ENCODE measurements around the gene SAA1.

The SAA1 gene

GRCh38 chr11:18312663-18313420, 46.8 kb downstream of the SAA1 start:
- DNase-seq, result no peak

DNA sequence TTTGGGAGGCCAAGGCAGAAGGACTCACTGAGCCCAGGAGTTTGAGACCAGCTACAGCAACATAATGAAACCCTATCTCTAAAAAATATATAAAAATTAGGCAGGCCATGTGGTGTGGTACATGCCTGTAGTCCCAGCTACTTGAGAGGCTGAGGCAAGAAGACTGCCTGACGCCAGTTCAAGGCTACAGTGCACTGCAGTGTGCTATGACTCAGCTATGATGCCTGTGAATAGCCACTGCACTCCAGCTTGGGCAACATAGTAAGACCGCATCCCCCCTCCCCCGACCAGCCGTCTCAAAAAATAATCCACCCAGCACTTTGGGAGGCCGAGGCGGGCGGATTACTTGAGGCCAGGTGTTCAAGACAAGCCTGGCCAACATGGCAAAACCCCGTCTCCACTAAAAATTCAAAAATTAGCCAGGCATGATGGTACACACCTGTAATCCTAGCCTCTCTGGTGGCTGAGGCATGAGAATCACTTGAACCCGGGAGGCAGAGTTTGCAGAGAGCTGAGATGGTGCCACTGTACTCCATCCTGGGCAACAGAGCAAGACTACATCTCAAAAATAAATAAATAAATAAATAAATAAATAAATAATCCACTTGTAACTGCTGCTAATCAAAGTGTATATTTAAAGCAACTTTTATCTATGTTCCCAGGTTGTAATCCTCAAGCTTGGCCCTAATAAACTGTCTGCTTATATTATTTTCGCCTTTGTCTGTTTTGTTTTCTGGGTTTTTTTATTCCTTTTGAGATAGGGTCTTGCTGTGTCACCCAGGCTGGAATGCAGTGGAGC, 48.1 kb downstream of the SAA1 start:
- DNase-seq, result no peak

DNA sequence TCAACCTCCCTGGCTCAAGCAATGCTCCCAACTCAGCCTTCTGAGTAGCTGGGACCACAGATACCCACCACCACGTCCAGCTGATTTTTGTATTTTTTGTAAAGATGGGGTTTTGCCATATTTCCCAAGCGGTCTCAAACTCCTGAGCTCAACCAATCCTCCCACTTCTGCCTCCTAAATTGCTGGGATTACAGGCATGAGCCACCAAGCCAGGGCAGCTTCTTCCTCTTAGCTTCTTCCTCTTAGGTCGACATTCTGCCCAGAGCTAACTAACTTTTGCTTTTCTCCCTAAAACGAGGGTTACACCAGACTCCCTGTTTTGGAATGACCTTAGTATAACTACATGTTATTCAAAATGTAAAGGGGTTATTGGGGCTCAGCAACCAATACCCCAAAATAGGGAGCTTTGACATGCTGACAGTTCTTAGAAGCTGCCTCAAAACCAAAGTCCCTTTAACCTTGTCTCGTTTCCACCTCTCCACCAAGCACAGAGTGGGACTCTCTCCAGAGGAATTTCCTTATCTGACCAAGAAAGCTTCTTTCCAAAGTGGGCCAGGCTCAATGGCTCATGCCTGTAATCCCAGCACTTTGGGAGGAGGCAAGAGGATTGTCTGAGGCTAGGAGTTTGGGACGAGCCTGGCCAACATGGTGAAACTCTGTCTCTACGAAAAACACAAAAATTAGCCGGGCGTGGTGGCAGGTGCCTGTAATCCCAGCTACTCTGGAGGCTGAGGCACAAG, 48.9 kb downstream of the SAA1 start:
- no peak for DNase-seq

DNA sequence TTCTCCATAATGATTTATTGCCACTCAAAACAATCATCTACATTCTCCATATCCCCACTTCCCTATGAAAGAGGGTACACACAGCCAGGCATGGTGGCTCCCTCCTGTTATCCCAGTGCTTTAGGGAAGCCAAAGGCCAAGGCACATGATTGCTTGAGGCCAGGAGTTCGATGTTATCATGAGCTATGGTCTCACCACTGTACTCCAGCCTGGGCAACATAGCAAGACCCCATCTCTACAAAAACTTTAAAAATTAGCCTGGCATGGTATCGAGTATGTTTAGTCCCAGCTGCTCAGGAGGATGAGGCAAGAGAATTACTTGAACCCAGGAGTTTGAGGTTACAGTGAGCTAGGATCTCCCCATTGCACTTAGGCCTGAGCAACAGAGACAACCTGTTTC, 49.8 kb downstream of the SAA1 start:
- no peak for DNase-seq

GRCh38 chr11:18317551-18317950, 51.5 kb downstream of the SAA1 start:
- no peak for DNase-seq
